IMR-90 (cell line): Measurements from ENCODE around the gene RFX3. TPM values are rescaled to one million over a fixed set of nuclear protein-coding genes. Genes with fewer than 3 reads are reported as not detected.
"Not testable (repeated sequence)": the region's sequence is repeated elsewhere in the genome, so short reads cannot be mapped to it uniquely, and the experiment has no call there.

Source experiments
- ATAC-seq: fragments of 200-7000 bp; cut with Tn5 transposase; 2 replicates; pipeline ENCODE4 v1.9.1; 2020; ENCODE audit warnings: low read depth, mild to moderate bottlenecking, moderate library complexity
- BruUV-seq: library from RNA; stranded (reverse); fragments of 400-500 nt; replicated peaks from 2 replicates; lab custom pipeline; 2021; lab: Mats Ljungman, UMichigan
- CTCF ChIA-PET: fragments of 300-600 bp; formaldehyde crosslinking; extraction: SDS; loops from one replicate; lab custom pipeline; 2021; ENCODE audit warnings: antibody characterized with exemption; lab: Yijun Ruan, JAX
- POLR2A ChIA-PET: fragments of 300-600 bp; sonication (Branson Sonifier 250); formaldehyde crosslinking; loops from one replicate; lab custom pipeline; 2022; ENCODE audit warnings: antibody characterized with exemption; ENCODE audit not compliant: unreplicated experiment; lab: Charles Lee
- DNase-seq: peaks from one replicate; pipeline ENCODE4 v3.0.0; 2013
- H2AFZ ChIP-seq: replicated peaks from 2 replicates; pipeline ENCODE3; 2013; ENCODE audit warnings: low read length, mild to moderate bottlenecking; ENCODE audit not compliant: poor library complexity
- H2AK5ac ChIP-seq: 2 replicates; pipeline ENCODE4 v1.6.1; 2013; ENCODE audit warnings: low read depth, low read length, inconsistent platforms
- H2AK9ac ChIP-seq: replicated peaks from 2 replicates; pipeline ENCODE3; 2013; ENCODE audit warnings: mild to moderate bottlenecking, low read depth, low read length, moderate library complexity; ENCODE audit not compliant: poor library complexity
- H2BK120ac ChIP-seq: 2 replicates; pipeline ENCODE4 v1.6.1; 2013; ENCODE audit warnings: low read depth, low read length, inconsistent platforms
- H2BK15ac ChIP-seq: 3 replicates; pipeline ENCODE4 v1.6.1; 2013; ENCODE audit warnings: low read depth, low read length, inconsistent platforms
- H2BK20ac ChIP-seq: 2 replicates; pipeline ENCODE4 v1.6.1; 2013; ENCODE audit warnings: low read depth, mild to moderate bottlenecking, inconsistent platforms, low read length, moderate library complexity
- H2BK5ac ChIP-seq: 2 replicates; pipeline ENCODE4 v1.6.1; 2013; ENCODE audit warnings: mild to moderate bottlenecking, low read depth, low read length, inconsistent platforms; ENCODE audit not compliant: poor library complexity, severe bottlenecking
- H3K14ac ChIP-seq: replicated peaks from 2 replicates; pipeline ENCODE4 v1.6.1; 2013; ENCODE audit warnings: low read depth, low read length, inconsistent platforms
- H3K18ac ChIP-seq: 2 replicates; pipeline ENCODE4 v1.6.1; 2013; ENCODE audit warnings: low read depth, low read length, control low read depth
- H3K23ac ChIP-seq: 2 replicates; pipeline ENCODE4 v1.6.1; 2013; ENCODE audit warnings: low read depth, low read length, inconsistent platforms
- H3K27ac ChIP-seq: 2 replicates; pipeline ENCODE4 v1.5.1; 2013; ENCODE audit warnings: mild to moderate bottlenecking, control low read depth, low read length; ENCODE audit not compliant: insufficient read depth
- H3K27me3 ChIP-seq: 2 replicates; pipeline ENCODE4 v1.6.1; 2013; ENCODE audit warnings: low read length; ENCODE audit not compliant: control insufficient read depth, insufficient read depth
- H3K36me3 ChIP-seq: 2 replicates; pipeline ENCODE4 v1.6.1; 2013; ENCODE audit warnings: low read length, mixed read lengths; ENCODE audit not compliant: control insufficient read depth, insufficient read depth
- H3K4ac ChIP-seq: 2 replicates; pipeline ENCODE4 v1.6.1; 2013; ENCODE audit warnings: low read depth, low read length, inconsistent platforms
- H3K4me1 ChIP-seq: 2 replicates; pipeline ENCODE4 v1.6.1; 2013; ENCODE audit warnings: low read length, mixed read lengths; ENCODE audit not compliant: control insufficient read depth, insufficient read depth
- H3K4me2 ChIP-seq: 2 replicates; pipeline ENCODE4 v1.6.1; 2013; ENCODE audit warnings: low read depth, mild to moderate bottlenecking, control low read depth, low read length, moderate library complexity
- H3K4me3 ChIP-seq: 2 replicates; pipeline ENCODE4 v1.5.1; 2013; ENCODE audit warnings: low read depth, mild to moderate bottlenecking, control low read depth, low read length, moderate library complexity; ENCODE audit not compliant: insufficient read depth
- H3K56ac ChIP-seq: 2 replicates; pipeline ENCODE4 v1.6.1; 2013; ENCODE audit warnings: low read length, inconsistent platforms; ENCODE audit not compliant: insufficient read depth; ENCODE audit errors: extremely low read depth
- H3K79me1 ChIP-seq, 2 experiments: 2 replicates each; pipeline ENCODE4 v1.6.1; 2013; ENCODE audit warnings: low read length in 2 of 2, inconsistent platforms in 1 of 2, low read depth in 1 of 2
- H3K9ac ChIP-seq: 2 replicates; pipeline ENCODE4 v1.6.1; 2013; ENCODE audit warnings: low read depth, low read length, control low read depth
- H3K9me1 ChIP-seq: 2 replicates; pipeline ENCODE4 v1.6.1; 2013; ENCODE audit warnings: low read length, inconsistent platforms; ENCODE audit not compliant: insufficient read depth
- H3K9me3 ChIP-seq: 2 replicates; pipeline ENCODE4 v1.6.1; 2013; ENCODE audit warnings: low read length; ENCODE audit not compliant: control insufficient read depth, insufficient read depth
- H4K20me1 ChIP-seq: 2 replicates; pipeline ENCODE4 v1.6.1; 2013; ENCODE audit warnings: low read length, inconsistent platforms; ENCODE audit not compliant: insufficient read depth
- H4K5ac ChIP-seq: 2 replicates; pipeline ENCODE4 v1.6.1; 2013; ENCODE audit warnings: mild to moderate bottlenecking, low read depth, low read length, control low read depth
- H4K8ac ChIP-seq, 2 experiments: 2 replicates each; pipeline ENCODE4 v1.6.1; 2013; ENCODE audit warnings: low read depth in 2 of 2, low read length in 2 of 2, control low read depth in 1 of 2, inconsistent platforms in 1 of 2
- H4K91ac ChIP-seq: 2 replicates; pipeline ENCODE4 v1.6.1; 2013; ENCODE audit warnings: low read depth, low read length, inconsistent platforms; ENCODE audit not compliant: insufficient read depth
- WGBS, 2 experiments: methylation state at CpG; one replicate each; pipeline versions ENCODE4 v1.1.5 to v1.1.7; 2013; ENCODE audit warnings: missing lambda C conversion rate in 2 of 2; ENCODE audit not compliant: insufficient read length in 1 of 2; ENCODE audit errors: extremely low coverage in 2 of 2; 5-methylcytosine and 5-hydroxymethylcytosine counted together
- dilution Hi-C: fragments of 300-500 bp; cut with HindIII; formaldehyde crosslinking; loops from one replicate; pipeline ENCODE4 v1.14.3; 2018; ENCODE audit warnings: low sequenced_read_pairs; ENCODE audit not compliant: unreplicated experiment
- in situ Hi-C: fragments of 300-500 bp; cut with MboI; formaldehyde crosslinking; loops from 3 replicates; pipeline ENCODE4 v1.14.3; 2019; ENCODE audit warnings: low sequenced_read_pairs, inconsistent platforms, mixed read lengths
- intact Hi-C: fragments of 100-400 bp; cut with micrococcal nuclease; formaldehyde crosslinking; loops from 2 replicates; pipeline ENCODE4 v1.10.0; 2022
- polyA plus RNA-seq, 3 experiments: library from polyadenylated mRNA; depleted of rRNA; stranded (reverse); fragments of >200 nt; gene quantifications; 2 replicates each; pipeline ENCODE4 v1.2.3, GENCODE V29; 2012; ENCODE audit warnings: low replicate concordance in 1 of 3
- total RNA-seq: library from RNA; depleted of rRNA; stranded (reverse); fragments of >200 nt; gene quantifications from 2 replicates; pipeline ENCODE4 v1.2.3, GENCODE V29; 2012

The RFX3 gene
- total and polyA plus RNA-seq, 2 of the 4 experiments (the other 2 are of a cell fraction) = 1.7 to 2.7 TPM

- BruUV-seq = not testable (repeated sequence)
Measured at GRCh38 chr9:3304388-3304787, 221.4 kb downstream of the RFX3 start.

More at GRCh38 chr9:3304388-3304787, 221.4 kb downstream of the RFX3 start:
- dilution Hi-C loops, H4K8ac ChIP-seq, H2AK9ac ChIP-seq, in situ Hi-C loops, H3K18ac ChIP-seq, H3K4me1 ChIP-seq, DNase-seq, H3K27me3 ChIP-seq, H3K79me1 ChIP-seq, H3K4ac ChIP-seq, H3K27ac ChIP-seq, H2BK20ac ChIP-seq, H3K36me3 ChIP-seq, H3K56ac ChIP-seq, ATAC-seq, POLR2A ChIA-PET, H3K9ac ChIP-seq, H4K20me1 ChIP-seq, H3K9me1 ChIP-seq, H2AFZ ChIP-seq, intact Hi-C loops, H3K23ac ChIP-seq, H3K4me3 ChIP-seq, H3K4me2 ChIP-seq, CTCF ChIA-PET, H2BK120ac ChIP-seq, H2BK15ac ChIP-seq, H2AK5ac ChIP-seq, H4K91ac ChIP-seq, H3K9me3 ChIP-seq, H2BK5ac ChIP-seq, H4K5ac ChIP-seq, H3K14ac ChIP-seq: not testable (repeated sequence)
- WGBS, 2 experiments = no CpG with 5 or more reads among the region's 1 CpG
